HepG2 (cell line): ENCODE measurements around the gene KRTCAP2. TPM values are rescaled to one million over a fixed set of nuclear protein-coding genes. Genes with fewer than 3 reads are reported as not detected.
A peak's percentile ranks its signal among the peaks of the same experiment; 100 is the strongest.

ENCODE experiments used
- ASH2L ChIP-seq: fragments of 300-600, 200-600 bp; sonication (generic); IDR thresholded peaks from 2 replicates; pipeline ENCODE4 v1.7.0; 2017; ENCODE audit warnings: low read depth, mild to moderate bottlenecking, moderate library complexity, mixed read lengths, low read length; ENCODE audit not compliant: insufficient read length
- DNMT3B ChIP-seq: conservative IDR thresholded peaks from 2 replicates; pipeline ENCODE4 v1.6.1; 2016; ENCODE audit warnings: missing biosample characterization, control low read depth
- FOXA3 ChIP-seq: IDR thresholded peaks from 2 replicates; pipeline ENCODE4 v1.6.1; 2016; ENCODE audit warnings: missing genetic modification reagents, missing compliant biosample characterization
- HMG20A ChIP-seq: IDR thresholded peaks from 2 replicates; pipeline ENCODE4 v1.6.1; 2016; ENCODE audit warnings: borderline replicate concordance
- MAFG ChIP-seq: sonication (generic); formaldehyde crosslinking; IDR thresholded peaks from 2 replicates; pipeline ENCODE4 v1.5.1; 2020; ENCODE audit warnings: mild to moderate bottlenecking, missing genetic modification reagents
- SALL1 ChIP-seq: sonication (generic); formaldehyde crosslinking; IDR thresholded peaks from 2 replicates; pipeline ENCODE4 v1.8.0; 2022; ENCODE audit warnings: mild to moderate bottlenecking, missing genetic modification reagents
- SMYD3 ChIP-seq: sonication (generic); formaldehyde crosslinking; IDR thresholded peaks from 2 replicates; pipeline ENCODE4 v1.8.1; 2023; ENCODE audit warnings: mild to moderate bottlenecking, missing genetic modification reagents
- ZNF552 ChIP-seq: sonication (generic); formaldehyde crosslinking; IDR thresholded peaks from 2 replicates; pipeline ENCODE4 v1.9.0; 2022; ENCODE audit warnings: missing genetic modification reagents, mild to moderate bottlenecking, borderline replicate concordance
- ZNF746 ChIP-seq: sonication (generic); formaldehyde crosslinking; IDR thresholded peaks from 2 replicates; pipeline ENCODE4 v1.8.0; 2022; ENCODE audit warnings: mild to moderate bottlenecking, missing genetic modification reagents
- ZNF777 ChIP-seq: sonication (generic); formaldehyde crosslinking; IDR thresholded peaks from 2 replicates; pipeline ENCODE4 v1.4.0; 2020; ENCODE audit warnings: missing genetic modification reagents
- ZNF792 ChIP-seq: IDR thresholded peaks from 2 replicates; pipeline ENCODE4 v1.6.1; 2016
- ZSCAN12 ChIP-seq: sonication (generic); formaldehyde crosslinking; IDR thresholded peaks from 2 replicates; pipeline ENCODE4 v1.9.0; 2021; ENCODE audit warnings: mild to moderate bottlenecking, missing genetic modification reagents
- polyA plus RNA-seq, 8 experiments: library from polyadenylated mRNA; depleted of rRNA in 3 of 8; stranded (reverse) in 7 of 8; unstranded in 1 of 8; fragments of >200 nt; fragmentation: Illumina TruSeq in 4 of 8; extraction: Trizol in 4 of 8; gene quantifications; 2 replicates each; pipeline versions ENCODE4 v1.2.1 to v1.2.3, GENCODE V29; 2011 to 2016; ENCODE audit warnings: low read depth in 4 of 8, missing spikeins in 1 of 8, mixed read lengths in 1 of 8; ENCODE audit not compliant: insufficient read depth in 1 of 8
- total RNA-seq, 5 experiments: library from RNA; depleted of rRNA; stranded (reverse); fragments of >200 nt; fragmentation: Illumina TruSeq; extraction: Trizol; gene quantifications; 2 replicates each; pipeline ENCODE4 v1.2.3, GENCODE V29; 2016; ENCODE audit warnings: low read depth in 1 of 5
- TF ChIP-seq, protein P1 (sequence below): sonication (generic); formaldehyde crosslinking; IDR thresholded peaks from 2 replicates; pipeline ENCODE4 v1.4.0; 2020; ENCODE audit warnings: low read depth, mild to moderate bottlenecking, missing genetic modification reagents
- TF ChIP-seq, protein P2 (sequence below): sonication (generic); formaldehyde crosslinking; IDR thresholded peaks from 2 replicates; pipeline ENCODE4 v1.5.1; 2020; ENCODE audit warnings: mild to moderate bottlenecking, missing genetic modification reagents, borderline replicate concordance
- TF ChIP-seq, protein P3 (sequence below): sonication (generic); formaldehyde crosslinking; conservative IDR thresholded peaks from 2 replicates; pipeline ENCODE4 v1.4.0; 2020; ENCODE audit warnings: mild to moderate bottlenecking, missing genetic modification reagents, moderate library complexity
- TF ChIP-seq, protein P4 (sequence below): sonication (generic); IDR thresholded peaks from 2 replicates; pipeline ENCODE4 v1.6.1; 2016; ENCODE audit warnings: low read depth, borderline replicate concordance

Gene KRTCAP2
- total and polyA plus RNA-seq, 2 of the 13 experiments (the other 11 are each of a cell fraction or from before 2014, with no cell fraction given): 77.3 to 79.4 TPM

DNA sequence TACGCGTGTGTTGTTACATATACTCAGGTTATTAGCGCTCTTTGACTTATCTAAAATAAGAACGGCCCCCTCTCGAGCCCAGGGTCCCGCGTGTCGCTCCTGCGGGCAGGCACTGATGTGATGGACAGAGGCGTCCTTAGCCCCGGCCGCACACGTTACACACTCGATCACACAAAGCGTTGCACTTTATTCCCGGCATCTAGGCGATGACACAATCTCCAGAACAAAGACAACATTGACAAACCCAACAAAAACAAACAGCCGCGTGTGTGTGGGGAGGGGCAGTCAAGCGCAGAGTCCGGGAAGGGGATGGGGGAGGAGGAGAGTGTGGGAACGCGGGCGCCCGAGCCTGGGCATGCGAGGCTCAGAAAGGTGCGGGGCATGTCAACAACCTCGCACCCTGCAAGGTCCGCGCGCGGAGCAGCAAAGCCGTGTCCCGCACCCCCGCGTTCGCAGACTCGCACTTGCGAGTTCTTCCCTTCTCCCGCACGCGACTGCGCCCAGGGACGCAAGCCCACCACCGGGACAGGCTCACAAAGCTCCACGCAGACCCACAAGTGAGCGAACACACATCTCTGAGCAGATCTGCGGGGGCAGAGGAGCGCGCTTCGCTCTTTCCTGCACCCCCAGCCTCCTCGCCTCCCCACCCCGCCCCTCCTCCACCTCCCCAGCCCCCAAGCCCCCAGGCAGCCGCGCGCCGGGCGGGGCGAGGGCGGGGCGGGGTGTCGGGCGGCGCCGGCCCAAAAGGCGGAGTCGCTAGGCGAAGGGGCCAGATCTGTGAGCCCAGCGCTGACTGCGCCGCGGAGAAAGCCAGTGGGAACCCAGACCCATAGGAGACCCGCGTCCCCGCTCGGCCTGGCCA lies 45.8 kb downstream of the KRTCAP2 start, which contains the start of gene EFNA1 (continued):
- TF ChIP-seq SMYD3 (0 out of 2 replicates have a peak, but pooled peaks have one; percentile 73), ZNF792 (CRISPR knock-in tag) (peak; percentile 81), FOXA3 (peak; percentile 96), ZNF777 (CRISPR knock-in tag) (no peak; the same call in 1 of the 2 replicates), SALL1 (CRISPR knock-in tag) (peak; percentile 92), ZSCAN12 (CRISPR knock-in tag) (no peak), HMG20A (peak; percentile 91), ZNF746 (CRISPR knock-in tag) (peak; percentile 99), MAFG (no peak), ZNF552 (CRISPR knock-in tag) (peak; percentile 84; the same call in 1 of the 2 replicates), DNMT3B (CRISPR knock-in tag) (no peak), ASH2L (no peak)
- TF ChIP-seq, protein P1, sequence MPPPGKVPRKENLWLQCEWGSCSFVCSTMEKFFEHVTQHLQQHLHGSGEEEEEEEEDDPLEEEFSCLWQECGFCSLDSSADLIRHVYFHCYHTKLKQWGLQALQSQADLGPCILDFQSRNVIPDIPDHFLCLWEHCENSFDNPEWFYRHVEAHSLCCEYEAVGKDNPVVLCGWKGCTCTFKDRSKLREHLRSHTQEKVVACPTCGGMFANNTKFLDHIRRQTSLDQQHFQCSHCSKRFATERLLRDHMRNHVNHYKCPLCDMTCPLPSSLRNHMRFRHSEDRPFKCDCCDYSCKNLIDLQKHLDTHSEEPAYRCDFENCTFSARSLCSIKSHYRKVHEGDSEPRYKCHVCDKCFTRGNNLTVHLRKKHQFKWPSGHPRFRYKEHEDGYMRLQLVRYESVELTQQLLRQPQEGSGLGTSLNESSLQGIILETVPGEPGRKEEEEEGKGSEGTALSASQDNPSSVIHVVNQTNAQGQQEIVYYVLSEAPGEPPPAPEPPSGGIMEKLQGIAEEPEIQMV (CRISPR knock-in tag): peak; percentile 66; the same call in 1 of the 2 replicates
- TF ChIP-seq, protein P2, sequence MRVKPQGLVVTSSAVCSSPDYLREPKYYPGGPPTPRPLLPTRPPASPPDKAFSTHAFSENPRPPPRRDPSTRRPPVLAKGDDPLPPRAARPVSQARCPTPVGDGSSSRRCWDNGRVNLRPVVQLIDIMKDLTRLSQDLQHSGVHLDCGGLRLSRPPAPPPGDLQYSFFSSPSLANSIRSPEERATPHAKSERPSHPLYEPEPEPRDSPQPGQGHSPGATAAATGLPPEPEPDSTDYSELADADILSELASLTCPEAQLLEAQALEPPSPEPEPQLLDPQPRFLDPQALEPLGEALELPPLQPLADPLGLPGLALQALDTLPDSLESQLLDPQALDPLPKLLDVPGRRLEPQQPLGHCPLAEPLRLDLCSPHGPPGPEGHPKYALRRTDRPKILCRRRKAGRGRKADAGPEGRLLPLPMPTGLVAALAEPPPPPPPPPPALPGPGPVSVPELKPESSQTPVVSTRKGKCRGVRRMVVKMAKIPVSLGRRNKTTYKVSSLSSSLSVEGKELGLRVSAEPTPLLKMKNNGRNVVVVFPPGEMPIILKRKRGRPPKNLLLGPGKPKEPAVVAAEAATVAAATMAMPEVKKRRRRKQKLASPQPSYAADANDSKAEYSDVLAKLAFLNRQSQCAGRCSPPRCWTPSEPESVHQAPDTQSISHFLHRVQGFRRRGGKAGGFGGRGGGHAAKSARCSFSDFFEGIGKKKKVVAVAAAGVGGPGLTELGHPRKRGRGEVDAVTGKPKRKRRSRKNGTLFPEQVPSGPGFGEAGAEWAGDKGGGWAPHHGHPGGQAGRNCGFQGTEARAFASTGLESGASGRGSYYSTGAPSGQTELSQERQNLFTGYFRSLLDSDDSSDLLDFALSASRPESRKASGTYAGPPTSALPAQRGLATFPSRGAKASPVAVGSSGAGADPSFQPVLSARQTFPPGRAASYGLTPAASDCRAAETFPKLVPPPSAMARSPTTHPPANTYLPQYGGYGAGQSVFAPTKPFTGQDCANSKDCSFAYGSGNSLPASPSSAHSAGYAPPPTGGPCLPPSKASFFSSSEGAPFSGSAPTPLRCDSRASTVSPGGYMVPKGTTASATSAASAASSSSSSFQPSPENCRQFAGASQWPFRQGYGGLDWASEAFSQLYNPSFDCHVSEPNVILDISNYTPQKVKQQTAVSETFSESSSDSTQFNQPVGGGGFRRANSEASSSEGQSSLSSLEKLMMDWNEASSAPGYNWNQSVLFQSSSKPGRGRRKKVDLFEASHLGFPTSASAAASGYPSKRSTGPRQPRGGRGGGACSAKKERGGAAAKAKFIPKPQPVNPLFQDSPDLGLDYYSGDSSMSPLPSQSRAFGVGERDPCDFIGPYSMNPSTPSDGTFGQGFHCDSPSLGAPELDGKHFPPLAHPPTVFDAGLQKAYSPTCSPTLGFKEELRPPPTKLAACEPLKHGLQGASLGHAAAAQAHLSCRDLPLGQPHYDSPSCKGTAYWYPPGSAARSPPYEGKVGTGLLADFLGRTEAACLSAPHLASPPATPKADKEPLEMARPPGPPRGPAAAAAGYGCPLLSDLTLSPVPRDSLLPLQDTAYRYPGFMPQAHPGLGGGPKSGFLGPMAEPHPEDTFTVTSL (CRISPR knock-in tag): 0 out of 2 replicates have a peak, but pooled peaks have one; percentile 22
- TF ChIP-seq, protein P3, sequence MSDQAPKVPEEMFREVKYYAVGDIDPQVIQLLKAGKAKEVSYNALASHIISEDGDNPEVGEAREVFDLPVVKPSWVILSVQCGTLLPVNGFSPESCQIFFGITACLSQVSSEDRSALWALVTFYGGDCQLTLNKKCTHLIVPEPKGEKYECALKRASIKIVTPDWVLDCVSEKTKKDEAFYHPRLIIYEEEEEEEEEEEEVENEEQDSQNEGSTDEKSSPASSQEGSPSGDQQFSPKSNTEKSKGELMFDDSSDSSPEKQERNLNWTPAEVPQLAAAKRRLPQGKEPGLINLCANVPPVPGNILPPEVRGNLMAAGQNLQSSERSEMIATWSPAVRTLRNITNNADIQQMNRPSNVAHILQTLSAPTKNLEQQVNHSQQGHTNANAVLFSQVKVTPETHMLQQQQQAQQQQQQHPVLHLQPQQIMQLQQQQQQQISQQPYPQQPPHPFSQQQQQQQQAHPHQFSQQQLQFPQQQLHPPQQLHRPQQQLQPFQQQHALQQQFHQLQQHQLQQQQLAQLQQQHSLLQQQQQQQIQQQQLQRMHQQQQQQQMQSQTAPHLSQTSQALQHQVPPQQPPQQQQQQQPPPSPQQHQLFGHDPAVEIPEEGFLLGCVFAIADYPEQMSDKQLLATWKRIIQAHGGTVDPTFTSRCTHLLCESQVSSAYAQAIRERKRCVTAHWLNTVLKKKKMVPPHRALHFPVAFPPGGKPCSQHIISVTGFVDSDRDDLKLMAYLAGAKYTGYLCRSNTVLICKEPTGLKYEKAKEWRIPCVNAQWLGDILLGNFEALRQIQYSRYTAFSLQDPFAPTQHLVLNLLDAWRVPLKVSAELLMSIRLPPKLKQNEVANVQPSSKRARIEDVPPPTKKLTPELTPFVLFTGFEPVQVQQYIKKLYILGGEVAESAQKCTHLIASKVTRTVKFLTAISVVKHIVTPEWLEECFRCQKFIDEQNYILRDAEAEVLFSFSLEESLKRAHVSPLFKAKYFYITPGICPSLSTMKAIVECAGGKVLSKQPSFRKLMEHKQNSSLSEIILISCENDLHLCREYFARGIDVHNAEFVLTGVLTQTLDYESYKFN (CRISPR knock-in tag): peak; percentile 94
- TF ChIP-seq, protein P4, sequence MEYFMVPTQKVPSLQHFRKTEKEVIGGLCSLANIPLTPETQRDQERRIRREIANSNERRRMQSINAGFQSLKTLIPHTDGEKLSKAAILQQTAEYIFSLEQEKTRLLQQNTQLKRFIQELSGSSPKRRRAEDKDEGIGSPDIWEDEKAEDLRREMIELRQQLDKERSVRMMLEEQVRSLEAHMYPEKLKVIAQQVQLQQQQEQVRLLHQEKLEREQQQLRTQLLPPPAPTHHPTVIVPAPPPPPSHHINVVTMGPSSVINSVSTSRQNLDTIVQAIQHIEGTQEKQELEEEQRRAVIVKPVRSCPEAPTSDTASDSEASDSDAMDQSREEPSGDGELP: peak; percentile 68; the same call in 1 of the 2 replicates
